ENCODE data around the gene LOXL3.

- no peak for TF ChIP-seq POLR2A (IDR thresholded peaks at IDR 0.05)
- no peak for TF ChIP-seq CTCF (IDR thresholded peaks at IDR 0.05)
Observed at GRCh38 chr2:74560591-74560990, 6.8 kb upstream of the LOXL3 start.

Data from tibial nerve (tissue), 3 donors.